Suprapubic skin (tissue), 4 donors: ENCODE results near the gene SLITRK5.

Source experiments
- CTCF ChIP-seq, 2 donors: fragments of 200-600 bp in 1 of 2; fragments of 450-650 bp in 1 of 2; sonication (generic) in 1 of 2; IDR thresholded peaks; one replicate each; pipeline ENCODE4 v1.5.1; 2016 to 2019; ENCODE audit warnings: antibody characterized with exemption in 2 of 2, mild to moderate bottlenecking in 1 of 2, moderate library complexity in 1 of 2
- EP300 ChIP-seq: sonication (generic); formaldehyde crosslinking; IDR thresholded peaks from one replicate; pipeline ENCODE4 v1.6.1; 2017; ENCODE audit warnings: antibody characterized with exemption
- POLR2A ChIP-seq, 2 donors: fragments of 450-650 bp; IDR thresholded peaks; one replicate each; pipeline ENCODE4 v1.6.1; 2017; ENCODE audit warnings: antibody characterized with exemption in 2 of 2, mild to moderate bottlenecking in 2 of 2, moderate library complexity in 2 of 2
- POLR2AphosphoS5 ChIP-seq, 3 donors: sonication (generic); formaldehyde crosslinking; IDR thresholded peaks; one replicate each; pipeline ENCODE4 v1.6.1; 2017; ENCODE audit warnings: antibody characterized with exemption in 3 of 3

DNA sequence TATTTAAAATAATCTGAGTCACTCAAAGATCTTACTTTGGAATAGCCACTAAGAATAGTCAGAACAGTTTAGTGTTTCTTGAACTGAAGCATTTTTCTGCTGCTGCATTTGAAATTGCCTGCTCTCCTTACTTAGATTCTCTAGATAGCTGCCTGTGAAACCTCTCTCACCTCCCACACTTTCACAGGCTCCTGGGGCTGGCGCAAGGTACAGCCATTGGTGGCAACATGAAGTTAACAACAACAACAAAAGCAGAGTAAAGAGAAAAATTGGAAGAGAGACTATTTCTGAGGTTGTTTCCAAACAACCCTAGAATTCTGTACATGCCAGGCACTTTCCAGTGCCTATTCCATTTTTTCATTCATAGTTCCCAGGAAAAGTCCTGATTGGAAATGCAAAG is 25.3 kb downstream of the SLITRK5 start:
- TF ChIP-seq POLR2AphosphoS5 (IDR thresholded peaks at IDR 0.05) (no peak), EP300 (no peak), CTCF (IDR thresholded peaks at IDR 0.05) (no peak), POLR2A (IDR thresholded peaks at IDR 0.05) (no peak)
